ENCODE results near the gene ACADVL.

Gene ACADVL

DNA sequence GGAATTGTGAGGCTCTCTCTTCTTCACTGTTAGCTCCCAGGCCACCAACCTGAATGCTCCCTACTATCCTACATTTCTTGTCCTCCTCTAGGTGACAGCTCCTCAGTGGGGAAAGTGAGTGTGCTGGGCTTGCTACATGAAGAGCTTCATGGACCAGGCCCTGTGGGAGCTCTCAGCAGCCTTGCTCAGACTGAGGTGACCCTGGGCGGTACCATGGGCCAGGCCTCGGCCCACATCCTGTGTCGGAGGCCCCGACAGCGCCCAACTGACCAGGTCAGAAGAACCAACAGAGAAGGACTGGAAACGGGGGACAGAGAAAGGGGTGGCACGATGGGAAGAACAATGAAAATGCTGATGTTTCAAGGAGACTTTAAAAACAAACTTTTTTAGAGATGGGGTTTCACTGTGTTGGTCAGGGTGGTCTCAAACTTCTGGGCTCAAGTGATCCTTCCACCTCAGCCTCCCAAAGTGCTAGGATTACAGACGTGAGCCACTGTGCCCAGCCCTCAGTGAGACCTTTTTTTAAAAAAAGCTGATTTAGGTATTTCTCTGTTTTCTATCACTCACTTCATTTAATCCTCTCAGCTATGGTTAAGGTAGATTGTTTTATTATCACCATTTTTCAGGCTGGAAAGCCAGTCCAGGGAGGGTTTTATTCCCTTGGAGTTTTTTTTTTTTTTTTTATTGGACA lies 37.2 kb downstream of the ACADVL start:
- DNase-seq (ENCODE audit: insufficient read length, low spot score) (no peak), FAIRE-seq (no peak)
- TF ChIP-seq, protein P1, sequence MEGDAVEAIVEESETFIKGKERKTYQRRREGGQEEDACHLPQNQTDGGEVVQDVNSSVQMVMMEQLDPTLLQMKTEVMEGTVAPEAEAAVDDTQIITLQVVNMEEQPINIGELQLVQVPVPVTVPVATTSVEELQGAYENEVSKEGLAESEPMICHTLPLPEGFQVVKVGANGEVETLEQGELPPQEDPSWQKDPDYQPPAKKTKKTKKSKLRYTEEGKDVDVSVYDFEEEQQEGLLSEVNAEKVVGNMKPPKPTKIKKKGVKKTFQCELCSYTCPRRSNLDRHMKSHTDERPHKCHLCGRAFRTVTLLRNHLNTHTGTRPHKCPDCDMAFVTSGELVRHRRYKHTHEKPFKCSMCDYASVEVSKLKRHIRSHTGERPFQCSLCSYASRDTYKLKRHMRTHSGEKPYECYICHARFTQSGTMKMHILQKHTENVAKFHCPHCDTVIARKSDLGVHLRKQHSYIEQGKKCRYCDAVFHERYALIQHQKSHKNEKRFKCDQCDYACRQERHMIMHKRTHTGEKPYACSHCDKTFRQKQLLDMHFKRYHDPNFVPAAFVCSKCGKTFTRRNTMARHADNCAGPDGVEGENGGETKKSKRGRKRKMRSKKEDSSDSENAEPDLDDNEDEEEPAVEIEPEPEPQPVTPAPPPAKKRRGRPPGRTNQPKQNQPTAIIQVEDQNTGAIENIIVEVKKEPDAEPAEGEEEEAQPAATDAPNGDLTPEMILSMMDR (IDR thresholded peaks at IDR 0.05; ENCODE audit: insufficient read depth, missing control alignments): no peak

DNA sequence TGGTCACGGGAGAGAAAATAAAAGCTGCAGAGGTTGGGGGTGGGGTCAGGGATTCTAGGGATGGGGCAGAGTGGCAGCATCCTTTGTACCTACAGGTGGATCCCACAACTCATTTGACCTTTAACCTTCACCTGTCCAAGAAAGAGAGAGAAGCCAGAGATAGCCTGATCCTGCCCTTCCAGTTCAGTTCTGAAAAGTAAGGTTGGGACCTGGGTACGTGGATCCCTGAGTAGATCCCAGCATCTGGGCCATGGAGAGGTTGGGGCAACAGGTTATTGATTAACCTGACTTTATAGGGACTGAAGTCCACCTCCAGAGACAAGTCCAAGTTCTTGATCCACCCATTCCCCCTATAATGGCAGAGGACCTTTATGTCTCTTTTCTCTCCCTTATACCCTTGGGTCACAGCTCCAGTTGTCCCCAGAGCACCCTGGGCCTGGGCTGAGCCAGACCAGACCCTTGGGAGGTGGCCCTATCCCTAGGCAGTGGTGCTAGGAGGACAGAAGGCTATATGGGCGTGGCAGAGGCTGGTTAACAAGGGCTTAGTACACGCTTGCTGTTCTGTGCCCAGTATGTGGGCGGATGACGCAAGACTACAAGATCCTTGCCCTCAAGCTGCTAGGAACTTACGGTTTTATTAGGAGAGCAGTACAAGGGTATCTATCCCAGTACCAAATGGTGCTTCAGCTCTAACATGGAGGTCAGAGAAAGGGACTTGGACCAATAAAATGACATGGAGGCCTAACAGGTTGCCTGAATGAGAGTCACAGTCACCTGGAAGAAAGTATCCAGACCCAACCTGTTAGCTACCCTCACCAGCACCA lies 39.2 kb downstream of the ACADVL start:
- DNase-seq (ENCODE audit: insufficient read length, low spot score) (no peak), FAIRE-seq (no peak)
- TF ChIP-seq, protein P1 (IDR thresholded peaks at IDR 0.05; ENCODE audit: insufficient read depth, missing control alignments): no peak

DNA sequence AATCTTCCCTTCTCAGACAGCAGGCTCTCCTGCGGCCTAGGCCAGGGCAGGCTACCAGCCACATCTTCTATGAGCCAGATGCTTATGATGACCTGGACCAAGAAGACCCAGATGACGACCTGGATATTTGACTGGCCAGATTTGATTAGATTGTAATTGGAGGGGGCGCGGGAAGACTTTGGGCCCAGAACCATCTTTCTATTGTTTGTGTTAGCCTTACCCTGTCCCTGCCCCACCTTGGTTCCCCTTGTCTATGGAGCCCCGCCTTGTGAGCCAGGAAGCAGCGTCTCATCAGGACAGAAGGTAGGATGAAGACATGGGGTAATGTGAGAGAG lies 39.8 kb downstream of the ACADVL start:
- FAIRE-seq (no peak), DNase-seq (ENCODE audit: insufficient read length, low spot score) (no peak)
- TF ChIP-seq, protein P1 (IDR thresholded peaks at IDR 0.05; ENCODE audit: insufficient read depth, missing control alignments): no peak

DNA sequence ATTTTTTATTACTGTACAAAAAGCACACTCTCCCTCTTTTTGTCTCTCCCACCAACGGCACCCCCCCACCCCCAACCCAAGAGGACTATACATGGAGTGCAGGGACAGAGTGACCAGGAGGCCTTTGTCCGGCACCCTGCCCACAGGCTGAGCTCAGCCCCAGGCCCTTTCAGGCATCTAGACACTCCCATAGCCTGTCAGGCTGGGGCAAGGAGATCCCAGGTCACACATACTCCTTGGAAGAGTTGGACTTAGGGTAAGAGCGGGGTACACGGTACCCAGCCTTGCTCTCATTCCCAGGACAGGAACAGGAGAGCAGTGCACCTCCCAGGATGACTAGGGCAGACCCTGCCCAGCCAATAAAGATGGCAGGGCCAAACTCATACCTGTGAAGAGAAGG lies 40.4 kb downstream of the ACADVL start:
- TF ChIP-seq, protein P1 (IDR thresholded peaks at IDR 0.05; ENCODE audit: insufficient read depth, missing control alignments): no peak
- FAIRE-seq (no peak), DNase-seq (ENCODE audit: insufficient read length, low spot score) (no peak)

DNA sequence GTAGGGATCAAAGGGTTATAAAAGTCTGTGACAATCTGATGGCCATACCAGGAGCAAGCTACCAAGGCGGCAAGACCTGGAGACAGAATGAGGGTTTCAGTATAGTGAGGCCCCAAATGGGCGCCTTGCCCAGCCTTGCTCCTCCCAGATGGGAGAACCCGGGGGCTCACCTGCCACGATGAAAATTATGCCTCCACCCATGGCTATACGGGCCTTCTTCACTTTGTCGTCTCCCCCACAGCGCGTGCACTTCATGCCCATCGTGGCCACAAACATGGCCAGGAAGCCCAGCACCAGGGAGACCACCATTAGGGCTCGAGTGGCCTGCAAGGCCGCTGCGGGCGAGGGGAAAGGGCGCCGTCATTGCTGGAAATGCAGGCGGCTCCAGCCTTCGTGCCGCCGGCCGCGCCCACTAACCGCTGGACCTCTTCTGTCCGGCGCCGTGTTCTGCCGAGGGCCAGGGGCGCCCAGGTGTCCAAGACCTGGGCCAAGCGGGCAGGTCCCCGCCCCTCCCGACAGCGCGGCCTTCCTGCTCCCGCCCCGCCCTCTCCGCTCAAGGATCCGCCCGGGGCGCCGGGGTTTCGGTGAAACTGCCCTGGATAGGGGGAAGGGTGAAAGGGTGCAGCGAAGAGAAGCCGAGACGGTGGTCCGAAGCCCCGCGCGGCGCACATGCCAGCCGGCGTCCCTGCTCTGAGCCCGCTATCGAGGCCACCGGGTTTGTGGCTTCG lies 41.1 kb downstream of the ACADVL start:
- FAIRE-seq: no peak
- DNase-seq (ENCODE audit: insufficient read length, low spot score): no peak
- TF ChIP-seq, protein P1 (IDR thresholded peaks at IDR 0.05; ENCODE audit: insufficient read depth, missing control alignments): no peak

DNA sequence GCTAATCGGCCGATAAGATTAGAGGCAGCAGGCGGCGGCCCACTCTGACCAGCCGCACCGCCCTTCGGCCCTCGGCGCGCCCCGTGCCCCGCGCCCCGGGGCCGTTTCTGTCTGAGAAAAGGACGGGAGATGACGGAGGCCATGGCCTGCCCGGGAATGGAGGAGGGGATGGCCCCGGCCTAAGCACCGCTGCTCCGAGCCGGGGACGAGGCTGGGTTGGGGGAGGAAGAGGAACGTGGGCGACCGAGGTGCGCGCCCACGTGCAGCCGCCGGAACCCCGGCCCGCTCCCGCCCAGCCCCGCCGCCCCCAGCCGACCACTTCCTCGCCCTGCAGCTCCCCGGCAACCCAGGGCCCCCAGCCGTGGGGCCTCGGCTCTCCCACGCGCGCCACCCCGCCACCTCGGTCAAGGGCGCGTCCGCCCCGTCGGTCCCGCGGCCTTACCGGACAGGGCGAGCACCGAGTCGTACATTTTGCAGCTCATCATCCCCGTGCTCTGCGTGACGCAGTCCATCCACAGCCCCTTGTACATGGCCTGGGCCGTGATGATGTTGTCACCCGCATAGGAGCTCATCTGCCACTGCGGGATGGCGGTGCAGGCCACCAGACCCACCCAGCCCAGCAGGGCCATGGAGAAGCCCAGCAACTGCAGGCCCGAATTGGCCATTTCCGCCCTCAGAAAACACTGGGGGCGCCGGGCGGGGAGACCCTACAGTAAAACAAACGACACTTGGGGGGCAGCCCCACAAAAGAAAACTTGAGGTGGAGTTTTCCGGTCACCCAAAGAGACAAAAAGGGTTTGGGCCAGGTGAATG lies 41.8 kb downstream of the ACADVL start:
- DNase-seq (ENCODE audit: insufficient read length, low spot score) (no peak), FAIRE-seq (no peak)
- TF ChIP-seq, protein P1 (IDR thresholded peaks at IDR 0.05; ENCODE audit: insufficient read depth, missing control alignments): no peak
